Measurements from ENCODE around the gene SUPT16H.

Gene SUPT16H

DNA sequence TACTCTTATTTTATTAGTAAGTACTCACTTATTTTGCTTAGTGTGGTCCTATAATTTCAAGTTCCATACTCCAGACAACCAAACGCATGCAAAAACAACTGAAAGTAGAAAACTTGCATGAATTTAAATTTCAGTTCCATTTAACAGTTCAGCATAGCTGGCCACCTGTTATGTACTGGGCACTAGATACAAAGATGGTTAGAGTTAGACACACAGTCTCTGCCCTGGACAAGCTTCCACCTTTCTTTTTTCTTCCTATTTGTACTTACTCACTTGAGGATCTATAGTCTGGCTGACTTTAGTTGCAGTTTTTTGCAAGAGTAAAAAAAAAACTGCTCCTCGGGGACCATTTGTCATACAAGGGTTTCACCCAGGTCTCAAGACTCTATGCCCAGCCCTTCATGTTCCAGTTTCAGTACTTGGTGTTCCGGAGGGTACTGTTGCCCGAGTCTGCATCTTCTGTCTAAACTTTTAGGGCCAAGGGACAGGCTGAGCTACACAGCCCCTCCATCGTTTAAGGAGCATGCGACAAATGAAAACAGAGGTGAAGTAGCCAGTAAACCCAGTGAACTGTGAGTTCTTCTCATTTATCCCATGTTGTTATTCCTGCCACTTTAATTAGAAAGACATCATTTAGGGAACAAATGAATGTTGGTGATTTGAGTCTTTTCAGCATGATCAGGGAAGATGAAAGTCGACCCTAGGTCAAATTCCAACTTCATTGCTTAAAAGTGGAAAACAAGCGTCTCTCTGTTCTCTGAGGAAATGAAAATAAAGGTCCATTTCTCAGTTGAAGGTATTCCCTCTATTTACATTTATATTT lies 81.6 kb downstream of the SUPT16H start:
- DNase-seq, result no peak

Data from nucleus accumbens (tissue), 56 donors.